NCI-H1417 treated with DMSO at 0.1 percent for 48 hours (cell line): ENCODE data around the gene BPHL.
"Not testable (repeated sequence)": the region's sequence is repeated elsewhere in the genome, so short reads cannot be mapped to it uniquely, and the experiment has no call there.

Experiments
- DNase-seq: peaks from one replicate; lab custom pipeline; 2025; lab: John Stamatoyannopoulos, UW

The BPHL gene

DNA sequence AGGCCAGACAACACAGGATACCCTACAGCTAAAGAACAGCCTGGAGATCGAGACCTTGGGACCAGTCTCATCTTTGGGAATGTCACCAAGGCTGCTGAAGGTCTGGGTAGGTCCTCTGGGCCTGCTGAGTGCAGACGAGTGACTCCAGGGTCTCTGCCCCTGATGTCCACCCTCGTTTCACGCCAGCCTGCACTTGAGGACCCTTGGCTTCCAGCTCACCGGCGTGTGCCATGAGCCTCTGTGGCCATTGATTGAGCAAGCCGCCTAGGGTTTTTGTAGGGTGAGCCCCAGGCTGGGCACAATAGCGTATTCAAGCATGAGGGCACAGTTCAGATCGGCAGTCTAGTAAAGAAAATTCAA, 4.3 kb downstream of the BPHL start:
- no peak for DNase-seq

DNA sequence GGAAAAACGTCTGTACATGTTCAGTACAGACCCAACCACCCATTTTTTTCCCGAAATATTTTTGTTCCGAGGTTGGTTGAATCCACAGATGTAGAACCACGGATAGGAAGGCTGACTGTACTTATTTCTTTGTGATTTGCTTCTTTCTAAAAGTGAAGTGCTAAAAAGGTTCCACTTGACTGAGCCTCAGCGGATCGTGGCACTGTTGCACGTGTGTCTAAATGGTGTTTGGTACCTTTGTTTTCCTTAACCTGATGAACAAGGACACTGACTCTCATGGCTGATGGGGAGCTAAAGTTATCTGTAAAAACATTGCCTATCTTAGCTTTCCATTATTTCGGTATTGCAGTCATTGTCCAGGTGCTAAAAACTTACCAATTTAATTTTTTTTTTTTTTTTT, 6.2 kb downstream of the BPHL start:
- DNase-seq = no peak

DNA sequence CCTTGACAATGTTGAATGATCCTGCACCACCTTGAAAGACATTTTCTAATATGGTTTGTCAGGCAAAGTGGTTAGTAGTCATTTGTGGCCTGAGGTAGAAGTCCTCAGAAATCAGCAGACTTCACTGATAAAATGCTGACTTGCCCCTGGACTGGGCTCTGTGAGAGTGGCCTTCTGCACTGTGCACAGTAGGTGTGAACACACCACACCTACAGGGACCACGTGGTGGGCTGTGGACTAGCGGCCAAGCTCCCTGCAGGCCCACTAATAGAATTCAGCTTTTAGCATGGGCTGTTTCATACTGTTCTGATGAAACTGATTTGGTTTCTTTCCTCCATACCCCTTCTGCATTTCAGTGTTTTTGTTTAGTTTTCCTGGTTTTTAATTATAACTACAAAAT, 7.3 kb downstream of the BPHL start:
- no peak for DNase-seq

DNA sequence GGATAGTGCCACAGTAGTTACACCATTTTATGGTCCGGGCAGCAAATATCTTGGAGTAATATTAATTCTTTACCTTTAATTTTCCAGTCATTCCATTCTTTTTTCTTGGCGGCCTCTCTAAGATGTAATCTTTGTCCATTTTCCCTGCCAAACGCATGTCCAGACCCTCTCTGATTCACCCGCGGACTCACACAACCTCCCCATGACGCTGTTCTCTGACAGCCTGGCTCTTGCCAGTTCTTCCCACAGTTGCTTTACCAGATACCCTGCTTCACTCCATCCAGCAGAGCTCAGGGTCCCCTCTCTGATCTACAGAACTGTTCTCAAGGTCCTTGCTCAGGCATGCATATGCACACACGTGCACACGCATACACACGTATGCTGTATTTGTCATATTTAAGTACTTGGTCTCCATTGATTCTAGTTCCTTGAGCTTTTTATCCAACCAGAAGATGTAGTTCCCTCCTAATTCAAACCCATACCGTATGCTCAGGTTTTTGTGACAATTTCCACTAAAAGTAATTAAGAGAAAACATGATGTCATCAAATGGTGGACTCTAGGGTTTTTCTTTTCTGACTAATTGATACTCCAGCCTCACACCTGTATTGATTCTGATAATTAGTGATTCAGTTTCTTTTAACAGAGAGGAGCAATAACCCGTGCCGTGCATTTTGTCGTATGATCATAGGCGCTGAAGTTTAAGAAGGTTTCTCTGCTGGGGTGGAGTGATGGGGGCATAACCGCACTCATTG, 10.0 kb downstream of the BPHL start:
- DNase-seq = no peak

DNA sequence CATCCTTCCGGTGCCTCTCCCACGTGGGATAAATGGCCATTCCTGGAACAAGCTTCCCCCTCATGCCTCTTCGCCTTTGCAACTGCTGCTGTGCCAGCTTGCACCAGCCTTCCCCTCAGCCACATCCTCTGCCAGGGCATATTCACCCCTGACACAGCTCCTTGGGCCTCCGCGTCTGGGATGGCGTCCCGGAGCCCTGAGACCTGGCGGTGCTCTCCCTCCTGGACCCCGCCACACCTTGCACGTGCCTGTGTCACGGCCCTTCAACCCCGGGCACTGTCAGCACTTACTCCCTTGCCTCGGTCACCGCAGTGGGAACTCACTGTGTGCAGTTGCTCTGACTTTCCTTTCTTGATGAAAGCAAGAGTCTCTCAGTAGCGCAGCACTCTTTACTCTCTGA, 13.2 kb downstream of the BPHL start:
- DNase-seq = no peak

DNA sequence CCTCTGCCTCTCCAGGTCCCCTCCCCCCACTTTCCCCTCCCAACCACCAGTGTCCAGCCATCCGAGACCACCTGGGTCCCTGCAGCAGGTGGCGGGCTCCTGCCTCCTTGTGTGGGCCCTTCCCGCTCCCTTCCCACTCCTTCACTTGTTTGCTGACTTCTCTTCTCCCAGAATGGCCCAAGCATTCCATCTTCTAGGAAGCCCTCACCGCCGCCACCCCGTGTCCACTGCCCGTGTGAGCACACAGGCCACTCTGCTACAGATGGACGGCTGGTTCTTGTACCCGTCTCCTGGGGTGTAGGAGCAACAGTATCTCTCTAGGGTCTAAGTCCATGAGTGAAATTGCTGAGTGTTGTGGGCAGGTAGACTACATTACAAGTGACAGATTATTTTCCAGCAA, 15.0 kb downstream of the BPHL start:
- no peak for DNase-seq

DNA sequence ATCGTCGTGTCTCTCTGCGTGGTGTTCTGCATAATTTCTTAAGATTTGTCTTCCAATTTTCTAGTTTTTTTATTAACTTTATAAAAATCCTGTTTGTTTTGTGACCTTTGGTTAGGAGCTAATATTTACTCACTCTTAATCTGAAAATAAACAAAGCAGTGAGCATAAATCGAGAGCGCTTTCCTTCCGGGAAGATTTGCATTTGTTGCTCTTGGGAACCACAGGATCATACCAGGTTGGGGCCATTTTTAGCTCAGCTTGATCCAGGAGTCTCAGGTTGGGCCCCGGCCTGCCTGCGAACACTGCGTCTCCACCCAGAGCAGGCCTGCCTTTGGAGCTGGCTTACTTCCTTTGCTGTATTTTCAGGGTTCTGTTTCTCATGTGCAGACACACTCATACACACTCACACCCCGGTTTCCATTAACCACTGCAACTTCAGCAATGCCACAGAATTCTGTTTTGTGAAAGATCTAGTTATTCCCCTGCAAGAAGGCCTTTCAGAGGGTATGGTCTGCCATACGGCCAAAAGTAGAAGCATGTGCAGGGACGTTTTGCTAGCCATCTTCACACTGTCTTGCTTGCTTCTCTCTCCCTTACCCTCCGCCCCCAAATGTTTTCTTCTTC, 17.3 kb downstream of the BPHL start:
- DNase-seq = no peak

DNA sequence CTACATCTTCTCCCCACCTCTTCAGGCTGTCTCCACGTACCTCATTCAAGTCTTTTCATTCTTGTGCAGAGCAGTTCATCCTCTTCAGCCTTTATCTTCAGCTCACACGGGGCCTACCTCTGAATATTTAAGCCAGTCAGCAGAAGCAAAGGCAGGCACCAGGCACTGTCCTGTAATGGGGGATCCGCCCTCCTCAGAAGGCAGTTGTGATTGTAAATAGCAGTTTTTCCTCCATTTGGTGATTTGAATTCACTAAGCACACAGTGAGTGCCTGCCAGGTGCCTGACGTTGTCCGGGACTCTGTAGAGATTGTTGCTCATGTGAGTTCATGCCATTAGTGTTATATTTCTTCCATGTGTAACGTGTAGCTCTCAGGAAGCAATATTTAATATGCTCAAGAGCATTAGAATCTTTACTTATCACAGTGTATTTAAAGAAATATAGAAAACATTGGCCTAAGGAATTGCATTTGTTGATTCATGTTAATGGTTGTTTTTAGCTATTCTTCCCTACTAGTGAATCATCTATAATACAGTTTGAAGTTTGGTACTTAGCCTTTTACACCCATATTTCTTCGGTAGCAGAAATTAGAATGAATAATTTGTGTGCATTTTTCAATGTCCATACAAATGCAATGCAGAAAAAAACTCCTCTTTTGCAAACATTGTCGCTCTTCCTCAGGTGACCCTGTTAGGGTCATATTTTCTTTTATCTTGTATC, 17.9 kb downstream of the BPHL start:
- no peak for DNase-seq

DNA sequence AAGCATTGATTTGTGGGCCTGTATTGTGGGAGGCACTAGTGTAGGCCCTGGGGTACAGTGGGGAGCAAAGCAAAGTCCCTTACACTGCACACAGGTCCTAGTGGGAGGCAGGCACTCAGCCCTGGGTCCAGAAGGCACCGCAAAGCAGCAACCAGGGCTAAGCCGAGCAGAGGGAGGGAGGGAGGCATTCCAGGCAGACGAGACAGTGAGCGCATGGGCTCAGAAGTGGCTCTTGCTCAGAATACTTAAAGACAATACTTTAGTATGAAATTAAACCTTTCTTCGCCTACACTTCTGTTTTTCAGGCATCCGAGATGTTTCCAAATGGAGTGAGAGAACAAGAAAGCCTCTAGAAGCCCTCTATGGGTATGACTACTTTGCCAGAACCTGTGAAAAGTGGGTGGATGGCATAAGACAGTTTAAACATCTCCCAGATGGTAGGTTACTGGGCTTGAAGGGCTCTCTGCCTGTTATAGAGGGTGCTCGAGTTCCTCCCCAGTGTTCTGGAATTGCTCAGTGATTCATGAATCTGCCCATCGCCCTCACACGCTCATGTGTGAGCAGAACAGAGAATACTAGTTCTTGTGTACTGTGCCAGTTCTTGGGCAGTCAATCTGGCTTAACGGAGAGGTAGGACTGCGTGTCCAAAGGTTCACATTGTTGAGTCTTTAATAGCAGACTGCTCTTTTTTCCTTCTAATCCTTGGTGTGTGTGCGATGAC, 18.7 kb downstream of the BPHL start:
- DNase-seq = no peak

DNA sequence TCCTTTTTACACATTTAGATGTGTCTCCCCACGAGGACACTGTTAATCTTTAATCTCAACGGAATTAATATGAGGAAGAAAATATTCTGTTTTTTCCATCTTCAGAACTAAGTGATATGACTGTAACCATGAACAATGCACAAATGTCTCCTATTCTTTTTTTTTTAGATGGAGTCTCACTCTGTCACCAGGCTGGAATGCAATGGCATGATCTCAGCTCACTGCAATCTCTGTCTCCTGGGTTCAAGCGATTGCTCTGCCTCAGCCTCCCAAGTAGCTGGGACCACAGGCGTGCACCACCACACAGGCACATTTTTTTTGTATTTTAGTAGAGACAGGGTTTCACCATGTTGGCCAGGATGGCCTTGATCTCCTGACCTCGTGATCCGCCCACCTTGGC, 19.4 kb downstream of the BPHL start:
- DNase-seq = not testable (repeated sequence)

DNA sequence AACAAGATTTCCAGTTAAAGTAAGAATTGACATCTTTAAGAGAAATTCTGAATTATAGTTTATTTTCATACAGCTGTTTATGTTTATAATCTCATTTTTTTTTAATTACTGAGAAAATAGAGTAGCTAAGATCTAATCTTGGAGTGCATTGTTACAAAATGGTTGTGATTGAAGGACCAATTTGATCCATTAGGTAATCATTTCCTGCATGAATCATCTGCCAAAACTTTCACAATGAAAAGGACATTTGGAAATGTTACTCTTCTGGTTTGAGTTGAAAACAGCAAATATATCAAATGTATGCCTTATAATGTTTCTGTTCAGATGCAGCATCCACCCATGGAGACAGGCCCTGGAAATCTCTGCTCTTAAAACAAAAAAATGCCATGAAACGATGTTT, 19.8 kb downstream of the BPHL start:
- DNase-seq = no peak

DNA sequence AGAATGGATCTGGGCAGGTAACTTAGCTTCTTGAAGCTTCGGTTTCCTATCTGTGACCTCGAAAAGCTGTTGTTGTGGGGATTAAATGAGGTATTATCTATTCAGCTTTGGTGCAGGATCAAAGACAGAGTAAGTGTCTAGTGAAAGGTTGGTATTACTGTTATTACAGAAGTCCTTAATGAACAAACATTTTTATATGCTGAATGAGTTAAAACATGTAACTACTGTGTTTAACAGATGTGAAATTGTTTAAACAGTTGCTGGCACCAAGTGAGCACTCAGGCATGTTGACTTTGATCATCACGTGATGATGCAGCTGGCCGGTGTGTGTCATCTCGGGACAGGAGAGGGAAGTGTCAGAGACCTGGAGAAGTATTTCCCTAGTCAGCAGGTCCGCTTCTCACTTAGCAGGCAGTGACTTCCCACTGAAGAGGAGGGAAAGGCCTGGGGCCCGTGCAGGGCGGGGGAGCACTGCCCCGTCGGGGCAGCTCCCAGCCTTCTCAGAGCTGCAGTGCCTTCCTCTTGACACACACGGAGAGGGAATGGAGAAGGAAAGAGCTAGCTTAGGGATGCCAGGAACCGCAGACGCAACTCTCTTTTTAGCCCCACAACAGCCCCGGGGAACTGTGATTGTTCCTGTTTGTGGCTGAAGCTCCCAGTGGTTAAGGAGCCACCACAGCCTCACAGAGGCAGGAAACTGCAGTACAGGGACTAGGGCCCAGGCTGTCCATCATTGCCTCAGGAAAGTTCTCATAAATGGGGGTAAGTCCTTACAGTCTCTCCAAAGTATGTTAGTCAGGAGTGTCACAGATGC, 20.8 kb downstream of the BPHL start:
- peak; percentile 62 for DNase-seq

DNA sequence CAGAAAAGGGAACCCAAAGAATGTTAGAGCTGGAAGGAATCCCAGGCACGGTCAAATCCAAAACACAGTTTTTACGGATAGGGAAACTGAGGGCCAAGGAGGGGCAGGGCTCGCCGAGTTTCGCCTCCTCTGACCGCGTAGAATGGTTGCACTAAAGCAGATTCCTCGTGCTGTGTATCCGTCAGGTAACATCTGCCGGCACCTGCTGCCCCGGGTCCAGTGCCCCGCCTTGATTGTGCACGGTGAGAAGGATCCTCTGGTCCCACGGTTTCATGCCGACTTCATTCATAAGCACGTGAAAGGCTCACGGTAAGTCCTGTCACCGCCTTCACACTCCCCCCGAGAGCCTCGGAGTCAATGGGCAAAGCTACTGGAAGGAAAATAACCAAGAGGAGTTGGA, 21.7 kb downstream of the BPHL start:
- DNase-seq = no peak

DNA sequence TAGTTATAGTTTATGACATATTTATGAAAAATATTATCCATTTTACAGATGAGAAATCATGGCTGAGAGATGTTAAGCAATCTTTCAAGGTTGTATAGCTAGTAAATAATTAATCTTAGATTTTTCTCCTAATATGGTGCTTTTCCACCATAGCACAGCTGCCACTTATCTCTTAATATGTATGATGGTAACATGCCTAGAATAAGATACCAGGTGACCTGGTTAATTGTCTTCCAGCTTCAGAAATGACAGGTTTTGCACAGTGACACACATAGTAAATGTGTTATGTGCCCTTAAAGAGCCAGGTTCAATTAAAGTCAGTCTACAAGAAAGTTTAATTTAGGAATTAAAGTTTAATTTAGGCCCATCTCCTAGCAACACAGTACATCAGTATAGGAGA, 24.0 kb downstream of the BPHL start:
- DNase-seq = no peak

DNA sequence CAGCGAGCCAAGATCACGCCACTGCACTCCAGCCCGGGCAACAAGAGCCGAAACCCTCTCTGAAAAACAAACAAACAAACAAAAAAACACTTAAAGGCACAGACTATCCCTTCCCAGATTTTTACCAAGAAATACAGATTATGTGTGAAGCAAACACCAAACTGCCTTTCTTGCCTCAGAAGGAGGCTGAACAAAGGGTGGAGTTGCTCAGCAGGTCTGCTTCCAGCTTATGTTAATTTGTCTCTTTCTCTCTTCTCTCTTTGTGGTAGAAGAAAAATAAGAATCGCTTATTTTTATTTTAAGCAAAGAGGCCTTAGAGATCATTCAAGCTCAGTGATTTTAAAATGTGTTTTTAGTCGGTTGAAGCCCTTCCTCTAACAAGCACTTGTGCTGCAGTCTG, 24.6 kb downstream of the BPHL start:
- DNase-seq = no peak

DNA sequence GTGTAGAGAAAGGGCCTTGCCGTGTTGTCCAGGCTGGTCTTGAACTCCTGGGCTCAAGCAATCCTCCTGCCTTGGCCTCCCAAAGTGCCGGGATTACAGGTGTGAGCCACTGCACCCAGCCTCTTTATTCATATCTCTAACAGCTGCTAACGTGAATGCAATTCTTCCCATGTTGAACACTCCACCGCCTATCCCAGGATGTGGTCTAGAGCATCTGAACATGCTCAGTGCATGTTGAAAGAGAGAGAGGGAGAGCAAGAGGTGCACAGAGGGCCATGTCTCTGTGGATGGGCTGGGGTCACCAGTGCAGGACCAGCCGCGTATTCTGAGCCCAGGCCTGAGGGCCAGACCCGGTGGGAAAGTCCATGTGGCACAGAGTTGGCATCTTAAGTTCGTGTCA, 26.1 kb downstream of the BPHL start:
- no peak for DNase-seq

DNA sequence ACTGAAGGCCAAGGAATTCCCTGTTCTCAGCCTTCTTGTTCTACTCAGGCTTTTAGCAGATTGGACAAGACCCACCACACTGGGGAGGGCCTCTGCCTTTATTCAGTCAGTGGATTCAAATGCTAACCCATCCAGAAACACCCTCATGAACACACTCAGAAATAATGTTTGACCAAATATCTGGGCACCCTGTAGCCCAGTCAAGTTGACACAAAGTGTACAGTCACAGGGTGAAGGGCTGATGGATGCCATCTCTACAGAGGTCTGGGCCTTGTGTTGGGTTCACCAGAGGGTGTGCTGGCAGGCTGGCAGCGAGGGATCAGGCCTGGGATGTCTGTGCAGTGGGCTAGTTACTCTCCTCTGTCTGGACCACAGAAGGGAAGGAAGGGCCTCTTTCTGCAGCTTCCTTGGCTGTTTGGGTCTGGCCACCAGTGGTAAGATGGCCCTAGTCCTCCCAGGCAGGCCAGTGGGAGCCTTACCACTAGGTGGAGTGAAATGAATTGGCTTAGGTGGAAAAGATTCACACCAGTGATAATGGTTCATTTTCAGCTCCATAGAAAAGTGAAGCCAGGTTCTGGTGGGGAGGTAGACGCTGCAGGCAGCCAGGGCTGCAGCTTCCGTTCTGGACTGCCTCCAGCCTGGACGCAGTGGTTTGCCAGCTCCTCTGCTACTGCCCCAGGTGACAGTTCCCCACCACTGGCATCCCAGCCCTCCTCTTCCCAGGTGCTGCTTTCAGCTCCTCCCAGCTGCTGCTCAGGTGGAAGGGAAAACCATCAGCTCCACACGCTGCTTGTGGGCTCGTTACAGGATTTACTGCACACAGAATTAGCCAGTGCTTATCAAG, 29.6 kb downstream of the BPHL start:
- no peak for DNase-seq

DNA sequence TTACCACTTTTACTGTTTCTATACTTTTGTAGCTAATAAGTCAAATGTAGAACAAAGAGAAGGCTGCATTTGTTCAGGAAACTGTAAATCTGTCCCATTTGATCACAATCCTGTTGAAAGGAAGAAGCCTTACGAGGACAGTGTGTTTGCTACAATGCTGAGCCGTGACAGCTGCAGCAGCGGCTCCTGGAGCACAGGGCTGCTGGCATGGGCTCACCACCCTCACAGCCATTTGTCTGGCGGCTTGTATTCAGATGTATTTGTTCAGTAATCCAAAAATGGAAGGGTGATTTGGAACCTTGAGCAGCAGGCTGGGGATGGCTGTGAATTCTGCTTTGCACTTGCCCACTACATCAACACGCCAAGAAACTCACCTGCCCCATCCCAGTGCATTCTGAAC, 33.2 kb downstream of the BPHL start:
- no peak for DNase-seq

DNA sequence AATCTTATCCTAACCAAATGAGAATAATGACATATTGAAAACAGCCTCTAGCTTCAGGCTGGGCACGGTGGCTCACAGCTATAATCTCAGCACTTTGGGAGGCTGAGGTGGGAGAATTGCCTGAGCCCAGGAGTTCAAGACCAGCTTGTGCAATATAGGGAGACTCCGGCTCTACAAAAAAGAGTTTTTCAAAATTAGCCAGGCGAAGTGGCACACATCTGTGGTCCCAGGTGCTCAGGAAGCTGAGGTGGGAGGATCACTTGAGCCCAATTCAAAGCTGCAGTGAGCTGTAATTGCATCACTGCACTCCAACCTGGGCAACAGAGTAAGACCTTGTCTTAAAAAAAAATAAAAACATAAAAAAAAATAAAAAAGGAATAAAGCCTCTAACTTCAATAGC, 34.2 kb downstream of the BPHL start:
- no peak for DNase-seq

DNA sequence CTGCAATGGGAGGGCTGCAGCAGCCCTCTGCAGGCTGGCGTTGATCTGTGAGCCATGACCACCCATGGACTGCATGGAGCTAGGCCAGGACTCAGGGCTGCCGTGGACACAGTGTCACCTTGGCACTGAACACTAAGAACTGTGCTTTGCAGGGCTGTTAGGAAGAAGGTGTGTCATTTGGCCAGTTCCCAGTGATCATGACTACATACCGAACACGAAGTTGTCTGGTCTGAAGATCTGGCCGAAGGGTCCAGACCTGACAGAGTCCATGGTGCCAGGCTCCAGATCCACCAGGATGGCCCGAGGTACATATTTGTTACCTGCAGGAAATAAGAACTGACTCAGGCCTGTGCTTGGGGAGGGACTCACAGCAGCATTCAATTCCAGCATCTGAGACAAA, 36.9 kb downstream of the BPHL start:
- DNase-seq = not testable (repeated sequence)
